GM20431 (cell line): Measurements from ENCODE around the gene LDB2.

Experiments used
- in situ Hi-C: fragments of 300-500 bp; cut with MseI, MboI; formaldehyde crosslinking; loops from one replicate; pipeline ENCODE4 v1.15.0; 2020; ENCODE audit warnings: low sequenced_read_pairs; ENCODE audit not compliant: unreplicated experiment

LDB2 gene

DNA sequence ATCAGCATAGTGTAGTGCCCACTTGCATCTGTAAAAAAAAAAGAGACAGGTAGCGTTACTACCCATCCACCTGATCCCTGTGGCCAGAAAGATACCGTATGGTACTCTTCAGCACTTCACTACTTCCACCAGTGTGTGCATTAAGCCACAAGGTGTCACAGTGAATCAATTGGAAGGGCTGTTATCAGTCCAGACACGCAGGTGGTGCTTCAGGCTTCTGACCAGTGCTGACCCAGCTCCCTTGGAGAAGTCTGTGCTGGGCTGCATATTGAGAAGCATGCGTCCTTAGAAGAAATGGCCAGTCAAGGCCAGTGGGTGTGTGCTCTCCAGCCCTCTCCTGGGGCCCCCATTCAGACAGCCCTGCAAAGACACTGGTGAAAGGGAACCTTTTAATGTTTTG is 10.6 kb downstream of the LDB2 start:
- in situ Hi-C loops = no loop called here

DNA sequence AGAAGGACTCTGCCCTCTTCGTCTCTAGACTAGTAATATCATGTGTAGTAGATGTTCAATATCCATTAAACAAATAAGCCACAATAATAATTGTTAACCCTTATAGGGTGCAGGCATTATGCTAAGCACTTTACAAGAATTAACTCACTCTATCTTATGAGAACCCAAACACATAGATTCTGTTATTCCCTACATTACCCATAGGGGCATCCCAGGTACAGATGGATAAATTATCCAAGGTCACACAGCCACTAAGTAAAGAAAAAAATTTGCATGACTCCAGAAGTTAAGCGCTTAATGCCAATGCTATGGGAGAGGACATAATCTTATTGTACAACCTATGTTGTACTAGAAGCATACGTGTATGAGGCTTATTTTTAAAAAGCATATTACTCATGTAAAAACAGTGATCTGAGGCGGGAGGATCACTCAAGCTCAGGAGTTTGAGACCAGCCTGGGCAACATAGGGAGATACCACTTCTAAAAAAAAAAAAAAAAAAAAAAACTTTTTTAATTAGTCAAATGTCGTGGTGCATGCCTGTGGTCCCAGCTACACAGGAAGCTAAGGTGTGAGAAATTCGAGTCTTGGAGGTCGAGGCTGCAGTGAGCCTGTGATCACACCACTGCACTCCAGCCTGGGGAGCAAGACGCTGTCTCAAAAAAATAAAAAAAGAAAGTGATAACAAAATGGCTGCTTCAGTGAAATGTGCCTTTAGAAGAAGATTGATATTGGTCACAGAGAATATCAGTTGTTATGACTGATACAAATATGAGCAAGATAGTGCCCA is 13.6 kb downstream of the LDB2 start:
- in situ Hi-C loops = no loop called here

DNA sequence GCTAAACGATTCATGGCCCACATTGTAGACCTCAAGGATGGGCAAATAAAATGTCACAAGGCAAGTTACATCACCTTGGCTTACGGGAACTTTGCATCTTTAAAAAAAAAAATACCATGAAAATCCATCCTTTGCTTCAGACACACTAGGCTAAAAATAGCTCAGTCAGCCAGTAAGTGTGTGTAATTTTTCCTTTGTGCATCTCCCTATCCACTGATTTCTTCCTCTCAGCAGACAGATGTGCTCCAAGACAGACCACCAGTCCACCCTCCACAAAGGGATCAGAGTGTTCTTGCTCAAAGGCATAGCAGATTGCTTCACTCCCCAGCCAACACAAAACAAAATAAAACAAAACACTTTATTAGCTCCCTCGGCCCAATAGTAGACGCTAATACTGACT is 14.6 kb downstream of the LDB2 start:
- in situ Hi-C loops = no loop called here

DNA sequence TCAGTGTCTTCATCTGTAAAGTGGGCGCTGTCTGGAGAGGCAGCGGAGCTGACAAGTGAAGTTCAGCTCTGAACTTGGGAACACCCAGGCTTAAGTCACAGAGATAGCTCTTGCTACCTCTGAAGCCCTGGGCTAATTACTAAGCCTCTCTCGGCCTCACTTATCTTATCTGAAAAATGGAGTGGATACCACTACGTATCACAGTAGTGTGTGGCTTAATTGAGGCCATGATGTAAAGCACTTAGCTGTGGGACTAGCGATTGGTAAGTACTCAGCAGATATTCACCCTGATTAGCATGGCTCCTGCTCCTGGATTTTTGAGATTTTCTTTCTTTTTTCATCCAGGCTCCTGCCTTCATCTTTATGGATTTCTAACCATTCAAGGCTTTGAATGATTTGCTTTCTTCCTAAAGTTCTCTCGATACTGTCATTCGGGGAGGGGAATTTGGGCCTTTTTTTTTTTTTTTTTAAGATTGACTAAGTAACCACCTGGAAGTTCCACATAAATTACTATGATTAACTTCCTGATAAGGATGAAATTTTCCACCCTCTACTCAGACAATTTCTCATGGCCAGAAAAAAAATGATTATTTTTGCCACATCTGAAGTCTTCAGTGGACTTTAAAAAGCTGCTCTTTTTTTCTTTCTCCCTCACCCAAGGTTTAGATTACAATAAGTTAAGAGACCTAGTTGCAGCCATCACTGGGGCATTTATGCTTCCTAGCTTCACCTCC is 17.1 kb downstream of the LDB2 start:
- in situ Hi-C loops = no loop called here

DNA sequence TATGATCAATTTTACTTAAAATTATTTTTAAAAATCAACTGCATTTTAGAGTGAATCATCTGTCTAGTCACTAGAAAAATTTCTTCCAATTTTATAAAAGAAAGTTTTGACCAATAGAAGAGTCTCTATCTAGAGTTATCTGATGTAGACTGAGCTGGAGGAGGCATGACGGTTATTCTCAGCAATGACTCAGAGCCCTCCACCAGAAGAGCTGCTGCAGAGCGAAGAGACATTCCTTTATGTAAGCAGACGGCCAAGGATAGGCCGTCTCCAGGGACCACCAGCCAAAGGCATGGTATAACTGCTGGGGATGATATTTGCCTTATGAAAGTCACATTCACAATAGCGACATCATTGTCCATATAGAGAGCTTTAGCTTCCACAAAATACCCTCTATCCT is 23.0 kb downstream of the LDB2 start:
- in situ Hi-C loops = no loop called here

DNA sequence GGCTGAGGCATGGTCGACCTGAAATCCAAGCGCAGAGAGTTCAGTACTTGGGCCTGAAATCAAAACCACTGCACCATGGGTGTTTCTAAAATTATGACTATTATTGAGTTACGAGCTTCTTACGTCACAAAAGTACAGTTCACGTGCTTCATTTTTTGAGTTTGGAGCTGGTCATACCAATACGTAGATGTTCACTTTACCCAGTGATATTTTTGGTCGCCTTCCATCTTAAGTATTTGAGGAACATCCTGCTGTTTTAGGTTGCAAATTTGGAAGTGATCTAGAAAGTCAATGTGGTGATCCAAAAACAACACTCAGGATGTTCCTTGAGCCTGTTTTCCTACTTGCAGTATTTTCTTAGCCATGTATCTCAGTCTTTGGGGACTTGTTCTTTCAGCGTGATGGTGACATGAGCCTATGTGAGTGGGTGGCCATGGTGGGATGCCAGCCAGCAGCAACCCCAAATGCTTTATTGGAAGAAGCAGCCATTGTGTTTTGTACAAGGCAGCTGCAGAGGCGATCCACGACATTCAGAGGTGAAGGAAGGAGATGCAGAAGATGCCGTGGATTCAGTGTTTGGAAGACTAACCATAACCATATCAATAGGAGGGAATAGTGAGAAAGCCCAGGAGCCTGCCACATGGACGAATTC is 28.7 kb downstream of the LDB2 start:
- in situ Hi-C loops = no loop called here

DNA sequence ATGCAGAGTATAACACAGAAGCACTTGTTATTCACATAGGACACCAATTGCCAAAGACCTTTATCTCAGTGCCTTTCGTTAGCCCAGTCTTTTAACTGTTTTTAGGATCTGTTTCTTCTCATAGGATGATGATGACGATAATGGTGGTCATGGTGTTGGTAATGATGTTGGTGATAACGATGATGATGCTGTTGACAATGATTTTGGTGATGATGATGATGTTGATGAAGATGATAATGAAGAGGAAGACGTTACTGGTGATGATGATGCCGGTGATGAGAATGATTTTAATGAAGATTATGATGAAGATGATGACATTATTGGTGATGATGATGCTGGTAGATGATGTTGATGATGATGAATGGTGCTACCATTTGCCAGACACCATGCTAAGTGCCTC is 29.8 kb downstream of the LDB2 start:
- in situ Hi-C loops = no loop called here

DNA sequence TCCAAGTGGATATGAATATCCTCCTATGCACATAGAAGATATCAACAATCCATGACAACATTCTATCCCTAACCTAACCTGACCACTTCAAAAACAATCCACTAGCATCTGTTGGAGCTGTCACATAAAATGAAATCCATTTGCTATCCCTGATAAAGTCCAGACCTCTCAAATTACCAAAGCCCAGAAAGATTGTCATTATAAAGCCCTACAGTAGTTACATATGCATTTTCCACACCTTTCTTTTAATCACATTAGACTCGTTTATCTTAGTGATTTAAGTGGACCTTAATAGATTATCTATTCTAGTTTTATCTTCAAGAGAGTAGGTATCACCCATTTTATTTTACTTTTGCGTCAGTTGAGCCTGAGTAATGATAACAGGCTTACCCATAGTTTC is 30.6 kb downstream of the LDB2 start:
- in situ Hi-C loops = no loop called here

DNA sequence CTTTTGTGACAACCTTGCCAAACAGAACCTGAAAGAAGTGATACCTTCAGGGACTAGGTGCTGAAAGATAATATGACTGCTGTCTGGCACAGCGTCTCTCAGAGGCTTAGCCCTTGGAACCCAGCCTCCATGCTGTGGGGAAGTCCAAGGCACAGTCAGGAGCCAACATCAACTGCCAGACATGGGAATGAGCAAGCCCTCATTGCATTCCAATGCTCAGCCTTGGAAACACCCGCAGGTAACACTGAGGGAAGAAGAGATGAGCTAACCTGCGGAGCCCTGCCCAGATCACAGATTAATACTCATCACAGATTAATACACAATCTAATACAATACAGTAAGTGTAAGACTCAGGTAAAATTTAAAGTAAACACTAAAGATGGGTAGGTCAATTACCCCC is 31.5 kb downstream of the LDB2 start:
- in situ Hi-C loops = no loop called here

DNA sequence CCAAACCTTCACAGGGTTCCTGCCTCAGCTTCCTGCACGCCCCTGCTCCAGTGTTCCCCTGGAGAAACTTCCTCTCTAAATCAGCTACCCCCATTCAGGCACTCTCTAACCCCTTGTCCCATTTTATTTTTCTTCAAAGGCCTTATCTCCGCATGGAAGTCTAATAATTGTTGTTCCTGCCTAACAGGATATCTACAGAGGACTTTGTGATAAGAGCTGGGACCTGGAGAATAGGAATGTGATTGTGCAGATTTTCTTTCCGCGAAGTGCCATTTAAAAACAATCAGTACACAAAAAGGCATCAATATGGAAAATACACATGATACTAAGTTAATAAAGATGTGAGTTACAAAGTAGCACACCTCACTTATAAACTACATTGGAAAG is 32.6 kb downstream of the LDB2 start:
- in situ Hi-C loops = no loop called here

DNA sequence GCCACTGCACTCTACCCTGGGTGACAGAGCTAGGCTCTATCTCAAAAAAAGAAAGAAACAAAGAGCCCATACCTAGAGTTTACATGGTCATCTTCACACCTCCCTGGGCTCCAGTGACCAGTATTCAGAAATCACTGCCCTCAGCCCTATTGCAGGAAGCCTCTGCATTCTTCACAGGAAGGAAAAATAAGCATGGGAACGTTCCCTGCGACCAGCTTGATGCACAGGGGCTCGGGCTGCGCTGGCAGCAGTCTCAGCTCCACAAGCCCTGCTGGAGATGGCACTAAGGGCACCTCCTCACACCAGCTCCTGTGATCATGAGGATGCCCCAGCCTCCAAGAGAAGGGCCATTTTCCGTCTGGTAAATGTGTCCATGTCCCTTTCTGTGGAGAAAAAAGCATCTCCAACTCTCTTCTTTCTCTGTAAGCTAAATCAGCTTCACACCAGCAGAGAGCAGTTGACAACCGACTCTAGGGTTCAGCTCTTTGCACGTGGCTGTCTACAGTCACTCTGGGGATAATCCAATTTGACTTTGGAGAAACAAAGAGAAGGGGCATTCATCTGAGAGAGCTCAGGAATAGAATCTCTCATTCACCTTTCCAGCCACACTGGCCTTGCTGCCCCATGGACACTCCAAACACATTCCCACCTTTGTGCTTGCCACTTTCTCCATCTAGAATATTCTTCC is 33.1 kb downstream of the LDB2 start:
- in situ Hi-C loops = no loop called here

DNA sequence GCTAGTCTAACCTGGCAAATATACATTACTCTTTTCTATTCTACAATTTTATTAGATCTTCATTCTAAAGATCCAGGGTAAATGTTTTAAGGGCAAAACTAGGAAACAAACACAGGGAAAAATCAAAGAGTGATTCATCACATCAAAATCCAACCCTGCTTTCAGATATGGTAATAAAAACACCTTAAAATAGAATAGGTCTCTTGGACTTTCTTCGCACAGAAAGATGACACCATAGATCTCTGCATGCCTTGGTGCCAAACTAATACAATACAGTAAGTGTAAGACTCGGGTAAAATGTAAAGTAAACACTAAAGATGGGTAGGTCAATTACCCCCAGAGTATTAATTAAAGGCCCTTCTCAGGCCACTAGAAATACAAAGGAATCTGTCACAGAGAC is 34.2 kb downstream of the LDB2 start:
- in situ Hi-C loops = no loop called here

DNA sequence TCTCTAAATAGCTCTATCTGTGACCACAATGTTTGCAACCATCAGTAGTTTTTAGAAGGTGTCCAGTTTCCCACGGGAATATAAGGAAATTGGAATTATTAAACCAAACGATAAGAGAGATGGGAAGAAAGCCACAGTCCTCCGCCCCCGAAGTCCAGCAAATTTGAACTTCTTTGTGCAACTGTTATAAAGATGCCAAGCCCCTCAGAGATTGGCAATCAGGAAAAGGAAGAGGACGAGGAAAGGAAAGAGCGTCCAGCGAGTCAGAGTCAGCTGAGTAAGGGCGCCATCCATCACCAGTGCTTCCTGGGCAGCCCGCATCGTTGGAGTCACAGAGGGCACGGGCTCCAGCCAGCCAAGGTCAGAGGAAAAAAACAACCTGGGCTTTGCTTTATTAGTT is 35.7 kb downstream of the LDB2 start:
- in situ Hi-C loops = no loop called here

DNA sequence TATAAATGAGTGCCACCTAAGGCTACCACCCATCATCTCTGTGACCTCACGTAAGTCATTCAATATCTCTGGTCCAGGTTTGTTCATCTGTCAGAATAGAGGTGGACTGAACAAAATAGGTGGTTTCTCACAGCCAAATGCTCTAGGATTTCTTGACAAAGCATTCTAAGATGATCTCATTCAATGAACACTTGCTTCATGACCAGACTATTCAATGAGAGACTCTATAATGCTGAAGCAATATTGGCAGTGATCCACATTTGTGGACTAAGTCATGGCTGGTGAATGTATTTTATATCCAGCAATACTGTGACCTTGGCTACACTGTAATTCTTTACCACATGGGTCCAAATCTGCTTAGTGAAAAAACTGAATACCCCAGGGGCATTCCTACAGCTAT is 37.9 kb downstream of the LDB2 start:
- in situ Hi-C loops = no loop called here

DNA sequence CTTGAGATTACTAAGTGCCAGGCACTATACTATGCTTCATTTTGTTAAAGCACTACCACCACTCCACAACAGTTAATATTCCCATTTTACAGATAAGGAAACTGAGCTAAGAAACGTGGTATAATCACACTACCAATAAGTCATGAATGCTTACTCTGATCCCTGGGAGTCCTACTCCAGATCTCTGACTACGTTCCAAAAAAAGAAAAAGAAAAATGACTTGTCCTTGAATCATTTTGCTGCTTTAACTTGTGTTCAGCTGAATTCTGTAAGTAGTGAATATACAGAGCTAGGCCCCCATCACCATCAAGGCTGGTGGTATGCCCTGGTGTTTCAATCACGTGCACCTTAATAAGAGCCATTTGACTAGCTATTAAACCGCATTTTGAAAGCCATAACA is 39.4 kb downstream of the LDB2 start:
- in situ Hi-C loops = no loop called here

DNA sequence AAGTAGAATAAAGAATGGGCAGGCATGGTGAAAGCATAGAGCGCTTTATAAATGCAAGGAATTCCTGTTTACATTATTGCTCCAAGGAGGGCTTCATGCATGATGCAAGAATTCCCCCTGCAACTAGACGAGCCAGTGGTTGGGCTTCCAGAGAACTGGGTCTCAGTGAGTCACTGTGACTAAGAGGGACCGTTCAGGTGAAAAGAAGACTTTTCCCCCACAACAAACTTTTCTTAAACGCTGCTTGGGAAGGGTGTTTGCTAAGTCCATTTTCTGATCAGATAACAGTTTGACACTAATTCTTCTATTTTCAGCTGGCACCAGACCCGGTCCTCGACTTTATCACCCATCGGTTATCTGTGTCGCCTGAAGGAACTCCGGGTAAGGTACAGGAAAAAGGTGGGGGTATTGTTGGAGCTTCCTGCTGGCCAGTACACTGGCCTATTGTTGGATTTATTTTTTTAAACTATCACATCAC is 40.1 kb downstream of the LDB2 start:
- in situ Hi-C loops = no loop called here

DNA sequence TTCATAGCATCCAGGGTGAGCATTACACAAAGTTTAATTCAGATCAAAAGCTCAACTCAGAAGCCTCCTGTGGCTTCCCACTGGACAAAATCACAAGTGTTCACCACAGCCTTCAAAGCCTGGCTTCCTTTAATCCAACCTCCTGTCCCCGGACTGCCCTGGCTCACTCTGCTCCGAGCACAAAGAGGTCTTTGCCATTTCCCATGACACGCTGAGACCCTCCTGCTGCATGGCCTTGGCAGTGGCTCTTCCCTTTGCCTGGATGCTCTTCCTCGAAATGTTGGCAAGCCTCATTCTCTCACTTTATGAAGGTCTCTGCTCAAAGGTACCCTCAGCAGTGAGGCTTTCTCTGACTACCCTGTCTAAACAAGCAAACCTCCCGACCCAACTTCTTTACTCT is 41.0 kb downstream of the LDB2 start:
- in situ Hi-C loops = no loop called here

DNA sequence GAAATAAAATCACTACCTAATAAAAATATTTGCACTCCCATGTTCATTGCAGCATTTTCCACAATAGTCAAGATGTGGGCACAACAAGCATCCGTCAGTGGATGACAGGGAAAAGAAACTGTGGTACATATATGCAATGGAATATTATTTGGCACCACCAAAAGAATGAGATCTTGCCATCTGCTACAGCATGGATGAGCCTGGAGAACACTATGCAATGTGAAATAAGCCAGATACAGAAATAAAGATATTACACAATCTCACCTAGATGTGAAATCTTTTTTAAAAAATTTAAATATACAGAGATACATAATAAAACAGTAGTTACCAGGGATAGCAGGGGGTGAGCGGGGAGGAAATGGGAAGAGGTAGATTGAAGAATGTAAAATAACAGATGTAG is 44.8 kb downstream of the LDB2 start:
- in situ Hi-C loops = no loop called here

DNA sequence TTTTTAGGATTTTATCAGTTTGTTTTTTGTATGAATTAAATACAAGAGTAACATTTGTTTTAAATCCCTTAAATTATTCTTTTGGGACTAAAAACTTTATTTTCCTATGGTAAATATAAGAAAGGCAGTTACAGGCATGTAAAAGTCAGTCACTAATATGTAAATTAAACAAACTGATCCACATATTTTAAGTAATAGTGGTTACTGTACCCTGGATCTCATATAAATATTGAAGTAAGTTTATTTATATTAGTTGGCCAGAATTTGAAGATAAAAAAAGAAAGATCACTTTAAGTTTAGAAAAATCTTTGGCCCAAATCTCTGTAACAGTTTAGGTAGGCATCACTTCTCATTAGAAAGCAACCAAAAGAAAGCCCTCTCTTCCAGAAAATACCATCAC is 45.8 kb downstream of the LDB2 start:
- in situ Hi-C loops = no loop called here

DNA sequence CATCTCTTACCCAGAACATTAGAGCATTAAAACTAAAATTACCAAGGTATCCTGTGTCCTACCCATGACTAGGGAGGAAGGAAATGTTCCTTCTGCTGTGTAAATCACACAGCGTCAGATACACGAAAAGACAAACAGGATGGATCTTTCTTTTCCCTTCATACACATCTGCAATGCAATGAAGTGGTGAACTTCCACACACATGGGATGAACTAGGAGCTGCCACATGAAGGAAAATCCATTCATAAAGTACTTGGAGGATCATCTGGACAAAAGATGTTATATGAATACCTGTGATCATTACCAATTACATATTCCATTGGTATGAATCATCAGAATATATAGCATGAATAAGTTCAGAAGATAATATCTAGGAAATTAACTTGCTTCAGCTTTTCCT is 46.2 kb downstream of the LDB2 start:
- in situ Hi-C loops = no loop called here
